ENCODE results near the gene SPOCK1.

DNA sequence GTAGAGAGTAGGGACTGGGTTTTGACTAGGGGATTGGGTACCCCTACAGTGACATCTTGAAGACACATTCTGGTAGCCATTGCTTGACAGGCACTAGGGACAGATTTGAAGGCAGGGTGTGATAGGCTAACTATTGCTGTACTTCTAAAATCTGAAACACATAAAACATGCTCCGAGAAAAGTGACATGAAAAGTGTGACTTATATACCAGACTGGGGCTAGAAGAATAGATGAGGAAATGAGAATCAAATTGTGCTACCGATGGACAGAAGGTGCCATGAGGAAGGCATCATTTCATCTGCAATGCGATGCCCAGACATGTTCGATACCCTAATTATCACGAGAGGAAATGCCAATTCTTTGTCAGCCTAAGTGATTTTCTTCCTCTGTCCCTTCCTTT, 475.8 kb downstream of the SPOCK1 start:
- TF ChIP-seq EZH2 (IDR thresholded peaks at IDR 0.05; ENCODE audit: insufficient read depth, poor library complexity, severe bottlenecking) (no peak), EZH2phosphoT487 (IDR thresholded peaks at IDR 0.05; ENCODE audit: insufficient read depth, low read depth) (no peak)
